Keratinocyte (primary cell): Measurements from ENCODE around the gene CMKLR1. TPM values are rescaled to one million over a fixed set of nuclear protein-coding genes. Genes with fewer than 3 reads are reported as not detected.

Source experiments
- DNase-seq: peaks from one replicate; pipeline ENCODE4 v3.0.0-alpha.2; 2011; ENCODE audit warnings: low read depth, missing footprints, low spot score
- FAIRE-seq: peaks from 2 replicates; lab custom pipeline; 2011; peaks lifted over from hg19 to GRCh38; lab: Jason Lieb, UNC
- H2AFZ ChIP-seq: 2 replicates; pipeline ENCODE4 v1.6.0; 2012; ENCODE audit warnings: low read length, control low read depth, inconsistent platforms; ENCODE audit not compliant: control insufficient read depth
- H3K27ac ChIP-seq: 2 replicates; pipeline ENCODE4 v1.5.1; 2011; ENCODE audit warnings: low read length; ENCODE audit not compliant: control insufficient read depth, insufficient read depth
- H3K27me3 ChIP-seq: 3 replicates; pipeline ENCODE4 v1.6.0; 2011; ENCODE audit warnings: low read length; ENCODE audit not compliant: control insufficient read depth, insufficient read depth; ENCODE audit errors: extremely low read depth
- H3K36me3 ChIP-seq, 2 experiments: 2 replicates in 1 of 2; 3 replicates in 1 of 2; pipeline ENCODE4 v1.5.1; 2011; ENCODE audit warnings: low read length in 2 of 2, mild to moderate bottlenecking in 1 of 2; ENCODE audit not compliant: control insufficient read depth in 2 of 2, insufficient read depth in 2 of 2; ENCODE audit errors: extremely low read depth in 1 of 2
- H3K4me1 ChIP-seq: 3 replicates; pipeline ENCODE4 v1.5.1; 2011; ENCODE audit warnings: low read length; ENCODE audit not compliant: control insufficient read depth, insufficient read depth; ENCODE audit errors: extremely low read depth
- H3K4me2 ChIP-seq: 3 replicates; pipeline ENCODE4 v1.6.0; 2011; ENCODE audit warnings: low read depth, low read length; ENCODE audit not compliant: control insufficient read depth, insufficient read depth; ENCODE audit errors: extremely low read depth
- H3K4me3 ChIP-seq, 3 experiments: fragments of 200-600 bp in 1 of 3; sonication (generic) in 1 of 3; 2 replicates in 2 of 3; 3 replicates in 1 of 3; pipeline ENCODE4 v1.5.1; 2011 to 2016; ENCODE audit warnings: low read length in 3 of 3, mild to moderate bottlenecking in 3 of 3, control low read depth in 2 of 3, inconsistent platforms in 1 of 3, low read depth in 1 of 3, mixed read lengths in 1 of 3, mixed run types in 1 of 3, moderate library complexity in 1 of 3; ENCODE audit not compliant: control insufficient read depth in 2 of 3, insufficient read depth in 2 of 3; ENCODE audit errors: extremely low read depth in 1 of 3
- H3K79me2 ChIP-seq: 2 replicates; pipeline ENCODE4 v1.6.0; 2012; ENCODE audit warnings: low read length; ENCODE audit not compliant: control insufficient read depth, insufficient read depth
- H3K9ac ChIP-seq: 3 replicates; pipeline ENCODE4 v1.6.0; 2011; ENCODE audit warnings: low read length; ENCODE audit not compliant: control insufficient read depth, insufficient read depth; ENCODE audit errors: extremely low read depth
- H3K9me1 ChIP-seq: 3 replicates; pipeline ENCODE4 v1.6.0; 2011; ENCODE audit warnings: low read length; ENCODE audit not compliant: control insufficient read depth, insufficient read depth; ENCODE audit errors: extremely low read depth
- H3K9me3 ChIP-seq: 2 replicates; pipeline ENCODE4 v1.5.1; 2012; ENCODE audit warnings: low read depth, low read length; ENCODE audit not compliant: control insufficient read depth
- H4K20me1 ChIP-seq: 3 replicates; pipeline ENCODE4 v1.6.0; 2011; ENCODE audit warnings: low read length; ENCODE audit not compliant: control insufficient read depth, insufficient read depth; ENCODE audit errors: extremely low read depth
- EZH2 ChIP-seq: IDR thresholded peaks from one replicate; pipeline ENCODE4 v1.6.1; 2012; ENCODE audit warnings: inconsistent platforms, mild to moderate bottlenecking, low read length, moderate library complexity
- dilution Hi-C: fragments of 300-500 bp; cut with MboI; formaldehyde crosslinking; loops from one replicate; pipeline ENCODE4 v1.7.0; 2020; ENCODE audit warnings: low sequenced_read_pairs; ENCODE audit not compliant: extremely low pct_ligation_motif_present
- polyA plus RNA-seq, 5 experiments: library from polyadenylated mRNA; depleted of rRNA in 3 of 5; stranded (reverse) in 3 of 5; stranded (forward) in 1 of 5; unstranded in 1 of 5; fragments of >200 nt; gene quantifications; 1 replicate in 1 of 5; 2 replicates in 3 of 5; 3 replicates in 1 of 5; pipeline versions ENCODE4 v1.2.1 to v1.2.3, GENCODE V29; 2011 to 2012; ENCODE audit warnings: missing spikeins in 2 of 5, low read depth in 1 of 5, low replicate concordance in 1 of 5
- TF ChIP-seq, protein P1 (sequence below), 3 experiments: IDR thresholded peaks in 1 of 3; conservative IDR thresholded peaks in 1 of 3; optimal IDR thresholded peaks in 1 of 3; 2 replicates in 2 of 3; 3 replicates in 1 of 3; pipeline versions ENCODE3 to v1.5.1; 2011; ENCODE audit warnings: low read length in 3 of 3, mild to moderate bottlenecking in 3 of 3, moderate library complexity in 2 of 3, control low read depth in 1 of 3, inconsistent platforms in 1 of 3; ENCODE audit not compliant: insufficient read depth in 2 of 3; ENCODE audit errors: extremely low read depth in 1 of 3

The CMKLR1 gene
- polyA plus RNA-seq, 1 donor (not counting 4 experiments of a cell fraction or from before 2014, with no cell fraction given): not detected

DNA sequence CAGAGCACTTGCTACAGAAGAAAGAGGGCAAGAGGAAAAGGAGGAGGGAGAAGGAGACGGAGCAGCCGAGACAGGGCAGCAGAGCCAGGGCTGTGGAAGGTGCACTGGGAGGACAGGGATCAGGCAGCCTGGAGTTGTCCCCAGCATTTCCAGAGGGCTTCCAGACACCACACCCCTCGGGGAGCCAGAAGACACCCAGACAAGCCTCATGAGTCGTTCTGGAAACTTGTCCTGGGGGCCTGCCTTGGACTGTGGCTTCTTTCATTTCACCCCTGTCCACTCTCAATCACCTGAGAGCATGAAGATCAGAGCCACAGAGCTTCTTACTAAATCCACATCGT is 14.1 kb downstream of the CMKLR1 start:
- H3K36me3 ChIP-seq: no peaks in the 10 kb centered on the region
- no peaks in the 10 kb centered on the region for H3K4me1 ChIP-seq
- H3K4me2 ChIP-seq: no peak overlapping the region
- H4K20me1 ChIP-seq: no peaks in the 10 kb centered on the region
- TF ChIP-seq, protein P1, sequence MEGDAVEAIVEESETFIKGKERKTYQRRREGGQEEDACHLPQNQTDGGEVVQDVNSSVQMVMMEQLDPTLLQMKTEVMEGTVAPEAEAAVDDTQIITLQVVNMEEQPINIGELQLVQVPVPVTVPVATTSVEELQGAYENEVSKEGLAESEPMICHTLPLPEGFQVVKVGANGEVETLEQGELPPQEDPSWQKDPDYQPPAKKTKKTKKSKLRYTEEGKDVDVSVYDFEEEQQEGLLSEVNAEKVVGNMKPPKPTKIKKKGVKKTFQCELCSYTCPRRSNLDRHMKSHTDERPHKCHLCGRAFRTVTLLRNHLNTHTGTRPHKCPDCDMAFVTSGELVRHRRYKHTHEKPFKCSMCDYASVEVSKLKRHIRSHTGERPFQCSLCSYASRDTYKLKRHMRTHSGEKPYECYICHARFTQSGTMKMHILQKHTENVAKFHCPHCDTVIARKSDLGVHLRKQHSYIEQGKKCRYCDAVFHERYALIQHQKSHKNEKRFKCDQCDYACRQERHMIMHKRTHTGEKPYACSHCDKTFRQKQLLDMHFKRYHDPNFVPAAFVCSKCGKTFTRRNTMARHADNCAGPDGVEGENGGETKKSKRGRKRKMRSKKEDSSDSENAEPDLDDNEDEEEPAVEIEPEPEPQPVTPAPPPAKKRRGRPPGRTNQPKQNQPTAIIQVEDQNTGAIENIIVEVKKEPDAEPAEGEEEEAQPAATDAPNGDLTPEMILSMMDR (optimal IDR thresholded peaks at IDR 0.05 in 1 of 3, IDR thresholded peaks at IDR 0.05 in 1 of 3, conservative IDR thresholded peaks at IDR 0.05 in 1 of 3; ENCODE audit: extremely low read depth in 1 of 3, insufficient read depth in 2 of 3, low read length in 3 of 3): no peak
- TF ChIP-seq EZH2: no peak
- no peaks in the 10 kb centered on the region for H3K79me2 ChIP-seq
- DNase-seq (no peak), FAIRE-seq (no peak)
- peaks cover 4% of the 10 kb centered on the region for H3K27me3 ChIP-seq
- no peaks in the 10 kb centered on the region for H3K9me3 ChIP-seq
- H2AFZ ChIP-seq: no peak overlapping the region
- H3K4me3 ChIP-seq: no peak overlapping the region
- dilution Hi-C loops: no loop called here
- H3K27ac ChIP-seq: no peak overlapping the region
- no peaks in the 10 kb centered on the region for H3K9me1 ChIP-seq
- no peak overlapping the region for H3K9ac ChIP-seq

DNA sequence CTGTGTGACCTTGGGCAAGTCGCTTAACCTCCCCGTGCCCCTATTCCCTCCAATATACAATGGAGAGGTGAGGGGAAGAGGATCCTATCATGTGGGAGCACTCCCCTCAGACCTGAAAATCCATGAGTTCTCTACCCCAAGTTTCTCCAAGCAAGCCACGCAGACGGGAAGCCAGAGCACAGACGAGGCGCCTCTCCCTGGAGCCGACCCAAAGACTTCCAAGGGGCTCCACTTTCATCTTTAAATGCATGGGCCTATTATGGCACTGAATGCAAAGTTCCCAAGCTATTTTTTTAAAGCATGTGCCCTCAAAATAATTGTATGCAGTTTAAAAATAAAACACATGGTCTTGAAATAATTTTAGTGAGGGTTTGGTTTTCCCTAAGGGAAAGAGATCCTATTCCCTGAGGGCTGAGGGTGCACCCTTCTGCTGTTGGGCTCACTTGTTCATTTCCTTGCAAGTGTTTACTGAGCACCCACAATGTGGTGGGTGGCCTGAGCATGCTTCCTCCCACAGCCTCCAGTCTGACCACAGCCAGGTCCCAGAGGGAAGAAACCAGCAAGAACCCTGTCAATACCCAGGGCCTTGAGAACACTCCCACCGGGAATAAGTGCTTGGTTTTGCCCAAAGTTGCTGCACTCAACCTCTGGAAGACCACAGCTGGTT is 14.6 kb downstream of the CMKLR1 start:
- TF ChIP-seq, protein P1 (optimal IDR thresholded peaks at IDR 0.05 in 1 of 3, IDR thresholded peaks at IDR 0.05 in 1 of 3, conservative IDR thresholded peaks at IDR 0.05 in 1 of 3; ENCODE audit: extremely low read depth in 1 of 3, insufficient read depth in 2 of 3, low read length in 3 of 3): no peak
- no peak for TF ChIP-seq EZH2
- H3K27ac ChIP-seq: no peak overlapping the region
- no peak overlapping the region for H2AFZ ChIP-seq
- no peak overlapping the region for H3K9ac ChIP-seq
- H3K27me3 ChIP-seq: peaks cover 4% of the 10 kb centered on the region
- H4K20me1 ChIP-seq: no peaks in the 10 kb centered on the region
- no peaks in the 10 kb centered on the region for H3K79me2 ChIP-seq
- H3K4me1 ChIP-seq: no peaks in the 10 kb centered on the region
- dilution Hi-C loops: no loop called here
- no peak overlapping the region for H3K4me2 ChIP-seq
- no peak overlapping the region for H3K4me3 ChIP-seq
- H3K9me1 ChIP-seq: no peaks in the 10 kb centered on the region
- FAIRE-seq (no peak), DNase-seq (no peak)
- H3K36me3 ChIP-seq: no peaks in the 10 kb centered on the region
- H3K9me3 ChIP-seq: no peaks in the 10 kb centered on the region
